ENCODE results near the gene NVL.
"Not testable (repeated sequence)": the region's sequence is repeated elsewhere in the genome, so short reads cannot be mapped to it uniquely, and the experiment has no call there.

Gene NVL

DNA sequence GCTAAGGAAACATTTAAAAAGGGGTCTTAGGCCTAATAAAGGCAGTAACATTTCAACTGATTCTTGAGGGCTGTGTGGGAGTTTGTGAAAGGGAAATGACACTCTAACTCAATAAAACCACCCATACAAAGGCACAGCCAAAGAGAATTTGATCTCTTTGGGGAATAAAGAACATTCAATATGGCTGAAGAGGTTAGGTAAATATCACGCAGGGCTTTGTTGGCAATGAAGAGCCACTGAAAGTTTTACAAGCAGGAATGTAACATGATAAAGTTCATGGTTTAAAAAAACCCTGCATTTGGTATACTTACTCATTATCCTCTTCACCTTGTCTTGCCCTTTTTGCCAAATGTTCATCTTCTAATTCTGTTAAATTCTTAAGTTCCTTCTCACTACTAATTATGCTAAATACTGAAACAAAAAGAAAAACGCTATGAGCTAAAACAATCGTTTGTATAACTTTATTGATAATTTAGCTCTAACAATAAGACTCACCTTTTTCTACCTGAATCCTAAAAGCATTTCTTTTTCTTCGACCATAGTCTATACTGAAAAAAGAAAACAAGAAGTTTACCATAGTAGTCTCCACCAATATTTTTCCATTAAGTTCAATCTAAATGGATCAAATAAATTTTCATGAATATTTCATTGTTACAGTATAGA, 12.5 kb downstream of the NVL start:
- Histone ChIP-seq H3K4me2 (ENCODE audit: insufficient read depth, low read length, poor library complexity, severe bottlenecking) (no peak overlapping the region), H2AFZ (ENCODE audit: low read length) (no peak overlapping the region), H3K9me3 (replicated peaks in 1 of 2; ENCODE audit: control insufficient read depth in 2 of 2, insufficient read depth in 1 of 2, low read depth in 1 of 2, low read length in 2 of 2) (no peaks in the 10 kb centered on the region), H2BK15ac (ENCODE audit: low read length) (no peak overlapping the region), H3K14ac (ENCODE audit: low read length) (no peak overlapping the region), H3K4me1 (ENCODE audit: control insufficient read depth in 2 of 2, insufficient read depth in 1 of 2, low read depth in 1 of 2, low read length in 2 of 2) (no peaks in the 10 kb centered on the region), H3K27ac (replicated peaks; ENCODE audit: low read length) (no peak overlapping the region), H3K23ac (ENCODE audit: low read depth, low read length, poor library complexity) (no peak overlapping the region), H3K4ac (ENCODE audit: low read length) (no peak overlapping the region), H3K79me1 (ENCODE audit: low read depth, low read length) (no peaks in the 10 kb centered on the region), H3K9ac (ENCODE audit: low read depth, low read length, poor library complexity) (no peak overlapping the region), H2BK5ac (ENCODE audit: low read length) (no peak overlapping the region), H2BK12ac (ENCODE audit: low read length) (no peak overlapping the region), H3K27me3 (ENCODE audit: control insufficient read depth in 3 of 3, insufficient read depth in 3 of 3, low read depth in 1 of 3, low read length in 3 of 3) (no peaks in the 10 kb centered on the region), H2BK120ac (ENCODE audit: low read depth, low read length) (no peak overlapping the region), H4K91ac (ENCODE audit: low read depth, low read length, poor library complexity) (no peak overlapping the region), H2AK5ac (ENCODE audit: low read depth, low read length) (no peak overlapping the region), H3K18ac (ENCODE audit: low read length) (no peak overlapping the region), H3K4me3 (ENCODE audit: low read length in 2 of 2) (no peak overlapping the region), H4K8ac (ENCODE audit: low read depth, low read length) (no peak overlapping the region), H3K36me3 (replicated peaks in 1 of 2; ENCODE audit: control insufficient read depth in 2 of 2, insufficient read depth in 2 of 2, low read length in 2 of 2) (peaks cover 2 to 59% of the 10 kb centered on the region in 2 donors)
- WGBS, 2 donors (ENCODE audit: extremely low coverage in 2 of 2, insufficient read length in 2 of 2, insufficient replicate concordance in 1 of 2) = no CpG with 5 or more reads among the region's 4 CpGs
- DNase-seq (ENCODE audit: low spot score) = no peak

DNA sequence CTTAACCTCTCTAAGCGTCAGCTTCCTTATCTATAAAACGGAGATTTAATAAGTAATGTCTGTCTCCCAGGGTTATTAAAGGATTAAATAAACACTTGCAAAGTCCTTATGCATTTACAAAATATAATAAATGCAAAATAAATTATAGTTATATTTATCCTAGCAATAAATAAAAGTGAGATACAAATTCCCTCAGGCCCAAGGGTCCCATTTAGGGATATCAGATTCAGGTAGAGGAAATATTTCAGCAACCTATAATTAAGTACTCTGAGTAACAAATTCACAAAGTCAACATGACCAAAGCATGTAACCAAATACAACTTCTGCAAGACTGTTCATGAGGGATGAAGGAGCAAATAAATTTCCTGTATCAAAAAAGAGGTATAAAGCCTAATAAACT, 17.9 kb downstream of the NVL start:
- no peak overlapping the region for H3K4ac ChIP-seq (ENCODE audit: low read length)
- H3K79me1 ChIP-seq (ENCODE audit: low read depth, low read length) = no peaks in the 10 kb centered on the region
- H3K27me3 ChIP-seq (ENCODE audit: control insufficient read depth in 3 of 3, insufficient read depth in 3 of 3, low read depth in 1 of 3, low read length in 3 of 3) = no peaks in the 10 kb centered on the region
- no peak overlapping the region for H3K4me2 ChIP-seq (ENCODE audit: insufficient read depth, low read length, poor library complexity, severe bottlenecking)
- no peak overlapping the region for H3K9ac ChIP-seq (ENCODE audit: low read depth, low read length, poor library complexity)
- H2BK120ac ChIP-seq (ENCODE audit: low read depth, low read length) = no peak overlapping the region
- H4K91ac ChIP-seq (ENCODE audit: low read depth, low read length, poor library complexity) = no peak overlapping the region
- no peak overlapping the region for H2BK15ac ChIP-seq (ENCODE audit: low read length)
- no peak overlapping the region for H2AK5ac ChIP-seq (ENCODE audit: low read depth, low read length)
- H2BK5ac ChIP-seq (ENCODE audit: low read length) = no peak overlapping the region
- no peaks in the 10 kb centered on the region for H3K9me3 ChIP-seq (replicated peaks in 1 of 2; ENCODE audit: control insufficient read depth in 2 of 2, insufficient read depth in 1 of 2, low read depth in 1 of 2, low read length in 2 of 2)
- no peak overlapping the region for H3K23ac ChIP-seq (ENCODE audit: low read depth, low read length, poor library complexity)
- H2BK12ac ChIP-seq (ENCODE audit: low read length) = no peak overlapping the region
- no CpG with 5 or more reads among the region's 2 CpGs for WGBS, 2 donors (ENCODE audit: extremely low coverage in 2 of 2, insufficient read length in 2 of 2, insufficient replicate concordance in 1 of 2)
- no peak for DNase-seq (ENCODE audit: low spot score)
- no peak overlapping the region for H3K14ac ChIP-seq (ENCODE audit: low read length)
- H4K8ac ChIP-seq (ENCODE audit: low read depth, low read length) = no peak overlapping the region
- H3K4me1 ChIP-seq (ENCODE audit: control insufficient read depth in 2 of 2, insufficient read depth in 1 of 2, low read depth in 1 of 2, low read length in 2 of 2) = no peaks in the 10 kb centered on the region
- no peak overlapping the region for H2AFZ ChIP-seq (ENCODE audit: low read length)
- no peak overlapping the region for H3K4me3 ChIP-seq (ENCODE audit: low read length in 2 of 2)
- no peak overlapping the region for H3K18ac ChIP-seq (ENCODE audit: low read length)
- H3K36me3 ChIP-seq (replicated peaks in 1 of 2; ENCODE audit: control insufficient read depth in 2 of 2, insufficient read depth in 2 of 2, low read length in 2 of 2) = peaks cover 4 to 91% of the 10 kb centered on the region in 2 donors
- no peak overlapping the region for H3K27ac ChIP-seq (replicated peaks; ENCODE audit: low read length)

DNA sequence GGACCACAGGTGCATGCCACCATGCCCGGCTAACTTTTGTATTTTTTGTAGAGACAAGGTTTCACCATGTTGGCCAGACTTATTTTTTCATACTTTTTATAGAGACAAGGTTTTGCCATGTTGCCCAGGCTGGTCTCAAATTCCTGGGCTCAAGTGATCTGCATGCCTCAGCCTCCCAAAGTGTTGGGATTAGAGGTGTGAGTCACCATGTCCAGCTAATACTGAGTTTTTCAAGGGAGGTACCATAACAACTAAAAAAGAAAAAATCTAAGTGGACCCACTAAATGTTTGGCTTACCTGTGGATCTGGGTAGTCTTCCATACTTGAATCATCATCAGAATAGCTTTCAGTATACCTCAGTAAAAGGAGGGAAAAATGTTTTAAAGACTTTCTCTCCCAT, 18.5 kb downstream of the NVL start:
- not testable (repeated sequence) for H3K27ac ChIP-seq (replicated peaks; ENCODE audit: low read length); H3K9ac ChIP-seq (ENCODE audit: low read depth, low read length, poor library complexity); H3K4me2 ChIP-seq (ENCODE audit: insufficient read depth, low read length, poor library complexity, severe bottlenecking); H3K79me1 ChIP-seq (ENCODE audit: low read depth, low read length); H3K27me3 ChIP-seq (ENCODE audit: control insufficient read depth in 3 of 3, insufficient read depth in 3 of 3, low read depth in 1 of 3, low read length in 3 of 3); DNase-seq (ENCODE audit: low spot score); H3K4me3 ChIP-seq (ENCODE audit: low read length in 2 of 2); H3K4ac ChIP-seq (ENCODE audit: low read length); H3K23ac ChIP-seq (ENCODE audit: low read depth, low read length, poor library complexity); H4K91ac ChIP-seq (ENCODE audit: low read depth, low read length, poor library complexity); H3K18ac ChIP-seq (ENCODE audit: low read length); H2BK120ac ChIP-seq (ENCODE audit: low read depth, low read length); H3K4me1 ChIP-seq (ENCODE audit: control insufficient read depth in 2 of 2, insufficient read depth in 1 of 2, low read depth in 1 of 2, low read length in 2 of 2); H3K9me3 ChIP-seq (replicated peaks in 1 of 2; ENCODE audit: control insufficient read depth in 2 of 2, insufficient read depth in 1 of 2, low read depth in 1 of 2, low read length in 2 of 2); H2BK12ac ChIP-seq (ENCODE audit: low read length); H2AK5ac ChIP-seq (ENCODE audit: low read depth, low read length); H2AFZ ChIP-seq (ENCODE audit: low read length); H2BK5ac ChIP-seq (ENCODE audit: low read length); H4K8ac ChIP-seq (ENCODE audit: low read depth, low read length); H2BK15ac ChIP-seq (ENCODE audit: low read length); H3K14ac ChIP-seq (ENCODE audit: low read length)
- peaks cover 4 to 93% of the 10 kb centered on the region in 2 donors for H3K36me3 ChIP-seq (replicated peaks in 1 of 2; ENCODE audit: control insufficient read depth in 2 of 2, insufficient read depth in 2 of 2, low read length in 2 of 2)
- WGBS, 2 donors (ENCODE audit: extremely low coverage in 2 of 2, insufficient read length in 2 of 2, insufficient replicate concordance in 1 of 2) = no CpG with 5 or more reads among the region's 1 CpG

DNA sequence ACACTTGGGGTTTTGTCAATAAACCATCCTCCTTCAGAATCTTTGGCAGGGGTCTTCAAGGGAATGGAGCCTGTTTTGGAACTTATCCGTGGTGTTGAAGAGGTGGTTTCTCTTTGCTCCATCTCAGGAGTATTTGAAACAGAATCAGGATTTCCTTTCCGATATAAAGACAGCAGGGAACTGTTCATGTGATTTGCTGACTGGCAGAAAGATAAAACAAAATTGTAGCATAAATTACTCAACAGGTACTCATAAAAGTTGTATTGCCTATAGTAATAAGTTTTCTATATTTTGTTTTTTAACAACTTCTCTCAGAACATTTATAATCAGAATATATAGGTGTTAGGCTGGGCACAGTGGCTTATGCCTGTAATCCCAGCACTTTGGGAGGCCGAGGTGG, 21.9 kb downstream of the NVL start:
- Histone ChIP-seq H3K27ac (replicated peaks; ENCODE audit: low read length) (no peak overlapping the region), H3K4me1 (ENCODE audit: control insufficient read depth in 2 of 2, insufficient read depth in 1 of 2, low read depth in 1 of 2, low read length in 2 of 2) (no peaks in the 10 kb centered on the region), H3K18ac (ENCODE audit: low read length) (no peak overlapping the region), H3K4ac (ENCODE audit: low read length) (no peak overlapping the region), H3K14ac (ENCODE audit: low read length) (no peak overlapping the region), H2AK5ac (ENCODE audit: low read depth, low read length) (no peak overlapping the region), H2BK12ac (ENCODE audit: low read length) (no peak overlapping the region), H3K27me3 (ENCODE audit: control insufficient read depth in 3 of 3, insufficient read depth in 3 of 3, low read depth in 1 of 3, low read length in 3 of 3) (no peaks in the 10 kb centered on the region), H2AFZ (ENCODE audit: low read length) (no peak overlapping the region), H3K4me3 (ENCODE audit: low read length in 2 of 2) (no peak overlapping the region), H3K36me3 (replicated peaks in 1 of 2; ENCODE audit: control insufficient read depth in 2 of 2, insufficient read depth in 2 of 2, low read length in 2 of 2) (peaks cover 10 to 91% of the 10 kb centered on the region in 2 donors), H3K4me2 (ENCODE audit: insufficient read depth, low read length, poor library complexity, severe bottlenecking) (no peak overlapping the region), H2BK120ac (ENCODE audit: low read depth, low read length) (no peak overlapping the region), H4K91ac (ENCODE audit: low read depth, low read length, poor library complexity) (no peak overlapping the region), H4K8ac (ENCODE audit: low read depth, low read length) (no peak overlapping the region), H2BK5ac (ENCODE audit: low read length) (no peak overlapping the region), H2BK15ac (ENCODE audit: low read length) (no peak overlapping the region), H3K9ac (ENCODE audit: low read depth, low read length, poor library complexity) (no peak overlapping the region), H3K79me1 (ENCODE audit: low read depth, low read length) (no peaks in the 10 kb centered on the region), H3K23ac (ENCODE audit: low read depth, low read length, poor library complexity) (no peak overlapping the region), H3K9me3 (replicated peaks in 1 of 2; ENCODE audit: control insufficient read depth in 2 of 2, insufficient read depth in 1 of 2, low read depth in 1 of 2, low read length in 2 of 2) (no peaks in the 10 kb centered on the region)
- DNase-seq (ENCODE audit: low spot score) = no peak
- no CpG with 5 or more reads among the region's 3 CpGs for WGBS, 2 donors (ENCODE audit: extremely low coverage in 2 of 2, insufficient read length in 2 of 2, insufficient replicate concordance in 1 of 2)

Data from neuronal stem cell (in vitro differentiated cells).